GM12878 (cell line): ENCODE results near the gene DKK3. TPM values are rescaled to one million over a fixed set of nuclear protein-coding genes. Genes with fewer than 3 reads are reported as not detected.

Source experiments
- ATAC-seq: fragments of 200-7000 bp; cut with Tn5 transposase; 3 replicates; pipeline ENCODE4 v1.9.1; 2020; ENCODE audit warnings: mild to moderate bottlenecking, moderate library complexity
- BruUV-seq: library from RNA; stranded (reverse); fragments of 400-500 nt; replicated peaks from 2 replicates; lab custom pipeline; 2021; lab: Mats Ljungman, UMichigan
- CTCF ChIA-PET: fragments of 300-600 bp; sonication (Branson Sonifier 250); formaldehyde crosslinking; extraction: SDS; loops from one replicate; lab custom pipeline; 2021; ENCODE audit warnings: inconsistent platforms; lab: Yijun Ruan, JAX
- POLR2A ChIA-PET: fragments of 350-600 bp; formaldehyde crosslinking; extraction: SDS; loops from one replicate; lab custom pipeline; 2021; ENCODE audit warnings: inconsistent platforms; lab: Charles Lee
- RAD21 ChIA-PET: fragments of 300-600 bp; sonication (Branson Sonifier 250); formaldehyde crosslinking; loops from one replicate; lab custom pipeline; 2023; ENCODE audit warnings: antibody characterized with exemption; ENCODE audit not compliant: unreplicated experiment; lab: Charles Lee
- SMC1A ChIA-PET: fragments of 300-600 bp; sonication (Branson Sonifier 250); formaldehyde crosslinking; loops from one replicate; lab custom pipeline; 2023; ENCODE audit not compliant: unreplicated experiment, uncharacterized antibody; lab: Charles Lee
- DNase-seq: peaks from one replicate; pipeline ENCODE4 v3.0.0-alpha.2; 2011; ENCODE audit warnings: low read depth, low spot score
- FAIRE-seq: peaks from 3 replicates; lab custom pipeline; 2011; peaks lifted over from hg19 to GRCh38; lab: Jason Lieb, UNC
- H2AFZ ChIP-seq: 2 replicates; pipeline ENCODE4 v1.6.0; 2011; ENCODE audit warnings: low read depth, low read length, control low read depth; ENCODE audit not compliant: control insufficient read depth
- H3K27ac ChIP-seq: 2 replicates; pipeline ENCODE4 v1.5.1; 2011; ENCODE audit warnings: control low read depth; ENCODE audit not compliant: control insufficient read depth, insufficient read depth
- H3K27me3 ChIP-seq, 2 experiments: replicated peaks in 1 of 2; 2 replicates each; pipeline versions ENCODE4 v1.6.0 to v1.6.1; 2011; ENCODE audit warnings: low read length in 1 of 2; ENCODE audit not compliant: control insufficient read depth in 2 of 2, insufficient read depth in 2 of 2
- H3K36me3 ChIP-seq, 2 experiments: 2 replicates each; pipeline ENCODE4 v1.5.1; 2011; ENCODE audit warnings: low read length in 1 of 2; ENCODE audit not compliant: control insufficient read depth in 2 of 2, insufficient read depth in 2 of 2
- H3K4me1 ChIP-seq: 2 replicates; pipeline ENCODE4 v1.6.1; 2011; ENCODE audit warnings: mild to moderate bottlenecking, low read length, moderate library complexity, mixed read lengths; ENCODE audit not compliant: control insufficient read depth, insufficient read depth
- H3K4me2 ChIP-seq: 2 replicates; pipeline ENCODE4 v1.6.0; 2011; ENCODE audit warnings: control low read depth; ENCODE audit not compliant: control insufficient read depth, insufficient read depth
- H3K4me3 ChIP-seq: fragments of 200-600 bp; sonication (generic); 2 replicates; pipeline ENCODE4 v1.5.1; 2016
- H3K79me2 ChIP-seq: 2 replicates; pipeline ENCODE4 v1.6.0; 2011; ENCODE audit warnings: low read length; ENCODE audit not compliant: control insufficient read depth, insufficient read depth
- H3K9ac ChIP-seq: 2 replicates; pipeline ENCODE4 v1.8.0; 2011; ENCODE audit warnings: low read length, control low read depth, mixed read lengths; ENCODE audit not compliant: control insufficient read depth, insufficient read depth
- H3K9me3 ChIP-seq: replicated peaks from 3 replicates; pipeline ENCODE4 v1.5.1; 2011; ENCODE audit warnings: mild to moderate bottlenecking, low read length; ENCODE audit not compliant: control insufficient read depth, insufficient read depth
- H4K20me1 ChIP-seq: 2 replicates; pipeline ENCODE4 v1.6.0; 2011; ENCODE audit not compliant: control insufficient read depth, insufficient read depth
- ATF2 ChIP-seq: IDR thresholded peaks from 2 replicates; pipeline ENCODE4 v1.6.1; 2012; ENCODE audit warnings: low read length, inconsistent platforms
- CREM ChIP-seq: IDR thresholded peaks from 2 replicates; pipeline ENCODE4 v1.6.1; 2014; ENCODE audit warnings: antibody characterized with exemption, low read depth
- MAX ChIP-seq: IDR thresholded peaks from 2 replicates; pipeline ENCODE4 v1.6.1; 2012; ENCODE audit warnings: low read depth, low read length, improper control_type of control experiment
- RUNX3 ChIP-seq: IDR thresholded peaks from 2 replicates; pipeline ENCODE4 v1.6.1; 2012; ENCODE audit warnings: low read length, inconsistent platforms
- SPI1 ChIP-seq: IDR thresholded peaks from 2 replicates; pipeline ENCODE4 v1.6.1; 2011; ENCODE audit warnings: low read depth, mild to moderate bottlenecking, low read length, moderate library complexity, borderline replicate concordance; ENCODE audit not compliant: insufficient read depth
- TARDBP ChIP-seq: IDR thresholded peaks from 2 replicates; pipeline ENCODE4 v1.6.1; 2016; ENCODE audit warnings: borderline replicate concordance
- WGBS: methylation state at CpG from one replicate; pipeline ENCODE4 v1.1.6; 2016; ENCODE audit warnings: low lambda C conversion rate; ENCODE audit not compliant: insufficient replicate concordance, insufficient coverage; ENCODE audit errors: missing lambda C conversion rate; 5-methylcytosine and 5-hydroxymethylcytosine counted together
- in situ Hi-C: fragments of 300-500 bp; cut with MboI; formaldehyde crosslinking; loops from 9 replicates; pipeline ENCODE4 v1.14.3; 2018; ENCODE audit warnings: mixed read lengths
- intact Hi-C: fragments of 100-400 bp; cut with micrococcal nuclease; formaldehyde crosslinking; loops from one replicate; pipeline ENCODE4 v1.14.2; 2022; ENCODE audit not compliant: unreplicated experiment
- polyA plus RNA-seq, 11 experiments: library from polyadenylated mRNA; depleted of rRNA in 4 of 11; unstranded in 6 of 11; stranded (reverse) in 5 of 11; fragments of >200 nt; fragmentation: Nextera tagmentation in 4 of 11; fragmentation: Illumina TruSeq in 1 of 11; extraction: Ambion mirVana in 4 of 11; extraction: Trizol in 1 of 11; gene quantifications; 1 replicate in 1 of 11; 2 replicates in 10 of 11; pipeline versions ENCODE4 v1.2.1 to v1.2.3, GENCODE V29; 2011 to 2016; ENCODE audit warnings: inconsistent platforms in 2 of 11, missing spikeins in 2 of 11, low read depth in 1 of 11
- total RNA-seq, 4 experiments: library from RNA; depleted of rRNA in 3 of 4; stranded (reverse); fragments of >200 nt in 3 of 4; fragmentation: Illumina TruSeq in 1 of 4; extraction: Trizol in 1 of 4; gene quantifications; 2 replicates each; pipeline versions ENCODE4 v1.2.1 to v1.2.3, GENCODE V29; 2013 to 2021

Gene DKK3
- total and polyA plus RNA-seq, 10 of the 15 experiments (the other 5 are each of a cell fraction or from before 2014, with no cell fraction given), result 0.07 to 0.16 (median 0.15) TPM; not detected in 7

GRCh38 chr11:12026331-12027211 is 18.1 kb upstream of the DKK3 start:
- FAIRE-seq (no peak), DNase-seq (peak; percentile 23), ATAC-seq (peak; percentile 37; the same call in 1 of the 3 replicates)
- in situ Hi-C loops (no loop called here), intact Hi-C loops (no loop called here)
- Histone ChIP-seq H3K27ac (no peak overlapping the region), H3K4me3 (no peak overlapping the region), H3K9ac (no peak overlapping the region), H3K4me2 (peak overlapping the region; percentile 13; the same call in 1 of the 2 replicates), H3K9me3 (peaks cover 5% of the 10 kb centered on the region; the same call in 1 of the 3 replicates), H2AFZ (no peak overlapping the region), H3K4me1 (peaks cover 3% of the 10 kb centered on the region; the same call in 1 of the 2 replicates), H3K79me2 (no peaks in the 10 kb centered on the region), H3K27me3 (no peaks in the 10 kb centered on the region), H4K20me1 (no peaks in the 10 kb centered on the region), H3K36me3 (no peaks in the 10 kb centered on the region)
- no TSS peak for BruUV-seq
- ChIA-PET SMC1A (no interaction called here), RAD21 (no interaction called here), POLR2A (no interaction called here), CTCF (interaction anchor here (0.9 kb wide), 1 partner anchor 18 kb away, joined by 4 read pairs; no protein-coding TSS in a partner anchor)
- TF ChIP-seq MAX, result no peak
- no peak for TF ChIP-seq TARDBP
- 0 out of 2 replicates have a peak, but pooled peaks have one; percentile 24 for TF ChIP-seq ATF2
- peak; percentile 40; the same call in 1 of the 2 replicates for TF ChIP-seq SPI1
- TF ChIP-seq RUNX3, result peak; percentile 79
- TF ChIP-seq CREM, result no peak
- 31% methylated on average over 4 of the region's 4 CpGs for WGBS
